Dermis blood vessel endothelial cell (primary cell): ENCODE data around the gene IL13. TPM values are rescaled to one million over a fixed set of nuclear protein-coding genes. Genes with fewer than 3 reads are reported as not detected.
A peak's percentile ranks its signal among the peaks of the same experiment; 100 is the strongest.

ENCODE experiments used
- DNase-seq: peaks from one replicate; pipeline ENCODE4 v3.0.0; 2010
- total RNA-seq: library from RNA; depleted of rRNA; stranded (reverse); fragments of >200 nt; gene quantifications from 2 replicates; pipeline ENCODE4 v1.2.3, GENCODE V29; 2014

Gene IL13
- total RNA-seq, 1 donor from 2014 or later = not detected

DNA sequence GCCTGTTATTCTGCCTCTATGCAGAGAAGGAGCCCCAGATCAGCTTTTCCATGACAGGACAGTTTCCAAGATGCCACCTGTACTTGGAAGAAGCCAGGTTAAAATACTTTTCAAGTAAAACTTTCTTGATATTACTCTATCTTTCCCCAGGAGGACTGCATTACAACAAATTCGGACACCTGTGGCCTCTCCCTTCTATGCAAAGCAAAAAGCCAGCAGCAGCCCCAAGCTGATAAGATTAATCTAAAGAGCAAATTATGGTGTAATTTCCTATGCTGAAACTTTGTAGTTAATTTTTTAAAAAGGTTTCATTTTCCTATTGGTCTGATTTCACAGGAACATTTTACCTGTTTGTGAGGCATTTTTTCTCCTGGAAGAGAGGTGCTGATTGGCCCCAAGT is 15.5 kb downstream of the IL13 start:
- DNase-seq = no peak

GRCh38 chr5:132673939-132674630 is 16.1 kb downstream of the IL13 start, which contains the start of gene IL4:
Gene IL4 (plus strand): TSS chr5:132673989. CDS start chr5:132674051, 62 bp downstream.
- no peak for DNase-seq

- peak; percentile 90 for DNase-seq
These were observed 16.9 kb downstream of the IL13 start for GRCh38 chr5:132674671-132675506.

DNA sequence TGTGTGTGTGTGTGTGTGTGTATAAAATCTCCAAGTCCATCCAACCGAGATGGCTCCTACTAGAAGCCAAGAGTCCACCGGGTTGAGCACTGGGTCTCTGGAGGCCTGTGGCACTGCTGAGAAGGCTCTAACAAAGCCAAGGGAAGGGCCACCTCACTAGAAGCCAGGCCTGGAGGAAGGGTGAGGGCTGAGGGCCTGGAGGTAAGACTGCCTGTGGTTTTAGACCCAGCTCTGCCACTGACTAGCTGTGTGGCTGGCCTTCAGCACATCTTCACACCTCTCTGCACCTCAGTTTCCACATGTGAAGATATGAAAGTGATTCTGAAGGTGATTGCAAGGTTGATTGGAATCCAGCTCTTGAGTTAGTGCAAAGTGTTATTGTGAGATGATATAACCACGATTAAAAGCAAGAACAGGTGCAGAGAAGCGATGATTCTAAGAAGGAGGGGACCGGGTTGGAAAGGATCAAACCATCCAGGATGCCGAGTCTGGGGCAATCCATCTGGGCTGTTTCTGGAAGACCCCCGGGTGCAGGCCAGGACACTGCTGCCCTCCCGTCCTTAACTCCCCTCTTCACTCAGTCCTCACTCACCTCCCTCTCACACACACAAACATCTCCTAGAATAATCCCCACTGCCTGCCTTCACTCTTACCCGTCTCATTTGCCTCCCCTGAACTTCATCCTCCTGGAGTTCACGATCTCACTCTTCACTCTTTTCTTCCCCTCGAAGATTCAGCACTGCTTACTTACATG is 18.1 kb downstream of the IL13 start:
- DNase-seq = no peak

GRCh38 chr5:132677191-132677590 is 19.2 kb downstream of the IL13 start:
- DNase-seq = peak; percentile 83

- no peak for DNase-seq
These were observed 19.9 kb downstream of the IL13 start for GRCh38 chr5:132677682-132678400.

GRCh38 chr5:132678735-132679134 is 20.8 kb downstream of the IL13 start:
- no peak for DNase-seq

GRCh38 chr5:132679166-132679565 is 21.2 kb downstream of the IL13 start:
- no peak for DNase-seq

DNA sequence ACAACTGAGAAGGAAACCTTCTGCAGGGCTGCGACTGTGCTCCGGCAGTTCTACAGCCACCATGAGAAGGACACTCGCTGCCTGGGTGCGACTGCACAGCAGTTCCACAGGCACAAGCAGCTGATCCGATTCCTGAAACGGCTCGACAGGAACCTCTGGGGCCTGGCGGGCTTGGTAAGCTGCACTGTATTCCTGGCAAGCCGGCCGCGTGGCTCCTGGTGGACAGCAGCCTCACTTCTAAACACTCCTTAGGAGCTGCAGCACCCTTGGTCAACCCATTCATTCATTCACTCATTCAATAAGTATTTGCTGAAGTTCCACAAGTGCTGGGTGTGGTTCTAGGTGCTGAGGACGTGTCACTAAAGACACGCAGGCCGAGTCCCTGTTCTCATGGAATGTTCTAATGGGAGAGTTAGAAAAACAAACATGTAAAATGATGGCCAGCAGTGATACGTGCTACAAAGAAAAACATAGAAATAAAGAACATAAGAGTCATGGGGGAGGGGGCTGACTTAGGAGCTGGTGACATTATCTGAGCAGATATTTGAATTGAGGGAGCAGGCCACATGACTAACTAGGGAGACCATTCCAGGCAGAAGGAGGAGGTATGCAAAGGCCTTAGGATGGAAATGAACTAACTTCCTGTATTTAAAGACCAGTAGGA is 21.9 kb downstream of the IL13 start:
- DNase-seq = peak; percentile 19

GRCh38 chr5:132680780-132681475 is 23.0 kb downstream of the IL13 start:
- no peak for DNase-seq

GRCh38 chr5:132681476-132681831 is 23.5 kb downstream of the IL13 start:
- no peak for DNase-seq

DNA sequence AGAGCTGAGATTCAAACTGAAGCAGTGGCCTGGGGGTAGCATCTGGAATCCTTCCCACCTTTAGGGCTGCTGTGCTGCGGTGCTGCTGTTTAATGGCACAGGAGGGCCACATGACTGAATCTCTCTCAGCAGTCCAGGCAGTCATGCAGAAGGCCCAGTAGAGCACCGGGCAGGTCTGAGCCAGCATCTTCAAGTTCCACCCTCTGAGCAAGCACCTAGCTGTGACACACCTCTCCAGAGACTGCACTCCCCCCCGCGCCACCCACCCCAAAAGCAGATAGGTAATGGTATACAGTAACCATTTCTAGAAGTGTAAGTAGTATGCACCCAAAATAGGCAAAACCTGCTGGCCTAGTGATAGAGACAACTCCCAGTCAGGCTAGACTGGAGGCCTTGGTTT is 24.0 kb downstream of the IL13 start:
- DNase-seq = no peak

- DNase-seq = no peak
These were observed 26.5 kb downstream of the IL13 start for GRCh38 chr5:132684491-132684890.

DNA sequence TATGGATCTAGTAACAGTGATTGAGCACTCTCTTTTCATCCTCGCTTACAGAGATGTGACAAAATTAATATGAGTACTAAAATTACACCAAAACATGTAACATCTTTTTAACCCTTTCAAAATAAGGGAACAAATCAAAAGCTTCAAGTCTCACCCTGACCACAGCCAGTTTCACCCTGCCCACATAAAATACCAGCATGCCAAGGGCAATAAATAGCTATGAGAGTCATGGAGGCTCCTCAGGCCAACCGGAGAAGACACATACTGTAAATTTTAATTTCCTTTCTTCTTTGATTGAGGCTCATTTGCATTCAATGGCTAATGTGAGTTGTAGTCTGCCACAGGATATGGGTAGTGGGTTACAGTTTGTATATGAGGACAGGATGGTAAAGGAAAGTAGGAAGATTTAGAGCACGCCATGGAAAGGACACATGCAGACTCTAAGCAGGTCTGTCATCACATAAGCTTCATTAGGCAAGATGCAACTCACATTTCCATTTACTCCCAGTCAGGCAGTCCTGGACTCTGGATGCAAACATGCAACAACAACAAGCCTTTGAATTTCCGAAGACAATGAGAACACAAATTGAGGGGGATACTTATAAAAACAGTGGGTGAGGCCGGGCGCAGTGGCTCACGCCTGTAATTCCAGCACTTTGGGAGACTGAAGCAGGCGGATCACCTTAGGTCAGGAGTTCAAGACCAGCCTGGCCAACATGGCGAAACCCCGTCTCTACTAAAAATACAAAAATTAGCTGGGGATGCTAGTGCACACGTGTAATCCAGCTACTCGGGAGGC is 27.1 kb downstream of the IL13 start:
- no peak for DNase-seq

DNA sequence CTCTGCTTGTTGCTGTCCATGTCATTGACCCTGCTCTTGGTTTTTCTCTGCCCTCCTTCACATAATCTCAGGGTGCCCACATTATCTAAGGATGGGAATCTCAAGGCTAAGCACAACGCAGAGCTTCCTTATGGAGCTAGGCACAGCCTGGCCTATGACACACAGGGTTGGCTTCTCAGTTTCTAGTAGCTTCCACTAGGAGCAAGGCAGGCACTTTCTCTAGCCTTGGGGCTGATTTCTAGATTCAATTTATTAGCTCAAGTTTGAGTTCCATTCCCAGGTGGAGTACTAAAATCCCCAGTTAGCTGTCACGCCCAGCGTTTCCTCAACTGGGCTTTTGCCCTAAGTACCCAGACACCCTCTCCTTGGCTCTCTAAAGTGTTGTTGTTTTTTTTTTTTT is 28.2 kb downstream of the IL13 start:
- DNase-seq = no peak

DNA sequence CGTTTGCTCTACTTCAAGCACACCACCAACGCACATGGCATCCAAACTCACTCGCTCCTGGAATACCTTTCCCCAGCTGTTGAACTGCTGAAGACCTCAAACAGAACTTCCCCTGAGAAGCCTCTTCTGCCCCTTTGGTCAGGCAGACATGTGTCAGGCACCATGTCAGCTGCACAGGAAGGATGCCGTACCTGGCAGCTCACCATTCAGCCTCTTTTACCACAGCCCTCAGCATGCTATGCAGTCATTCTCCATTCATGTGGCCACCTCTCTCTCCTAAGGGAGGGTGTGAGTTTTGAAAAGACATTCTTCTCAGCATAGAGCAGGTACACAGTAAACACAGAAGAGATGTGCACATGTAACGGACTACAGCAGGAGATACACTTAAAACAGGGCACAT is 30.0 kb downstream of the IL13 start:
- DNase-seq = no peak

DNA sequence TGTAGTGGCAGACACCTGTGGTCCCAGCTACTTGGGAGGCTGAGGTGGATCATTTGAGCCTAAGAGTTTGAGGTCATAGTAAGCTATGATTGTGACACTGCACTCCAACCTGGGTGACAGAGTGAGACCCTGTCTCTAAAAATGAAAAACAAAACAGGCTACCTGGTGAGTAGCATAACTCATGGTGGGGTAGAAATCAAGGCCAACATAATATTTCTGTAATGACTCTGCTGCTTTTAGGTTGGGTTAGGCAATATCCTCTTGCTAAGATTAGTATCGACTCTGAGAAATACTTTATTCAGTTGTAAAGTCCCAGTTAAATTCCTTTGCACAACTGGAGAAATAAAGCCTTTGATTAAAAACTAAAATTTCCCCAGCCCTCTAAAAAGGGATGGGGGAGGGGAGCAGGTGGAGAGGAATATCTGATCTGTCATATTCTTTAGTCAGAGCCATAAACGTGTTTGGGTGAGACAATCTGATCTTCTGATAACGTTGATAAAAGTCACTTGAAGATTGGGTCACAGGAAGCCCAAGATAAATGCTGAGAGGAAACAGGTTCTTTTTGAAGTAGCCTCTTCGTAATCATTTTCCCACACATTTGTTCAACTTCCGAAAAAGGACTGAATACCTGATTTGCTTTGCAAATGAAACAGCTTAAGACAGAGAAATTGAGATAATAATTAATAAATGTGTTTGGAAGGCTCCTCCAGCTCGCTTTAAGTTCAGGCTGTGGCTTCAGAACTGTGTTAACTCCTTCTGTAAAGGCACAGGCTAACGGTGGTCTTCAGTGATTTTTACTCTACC is 30.8 kb downstream of the IL13 start:
- DNase-seq = no peak

- no peak for DNase-seq
These were observed 31.5 kb downstream of the IL13 start for GRCh38 chr5:132689513-132689912.

GRCh38 chr5:132690156-132690555 is 32.2 kb downstream of the IL13 start:
- no peak for DNase-seq
